GM12801 (cell line): ENCODE measurements around the gene ZDHHC9.

ENCODE experiments used
- CTCF ChIP-seq: IDR thresholded peaks from one replicate; pipeline ENCODE4 v1.5.1; 2011; ENCODE audit warnings: control low read depth; ENCODE audit not compliant: insufficient read length; ENCODE audit errors: extremely low read depth

ZDHHC9 gene

GRCh38 chrX:129843209-129843458 is 552 bp downstream of the ZDHHC9 start:
- no peak for TF ChIP-seq CTCF

DNA sequence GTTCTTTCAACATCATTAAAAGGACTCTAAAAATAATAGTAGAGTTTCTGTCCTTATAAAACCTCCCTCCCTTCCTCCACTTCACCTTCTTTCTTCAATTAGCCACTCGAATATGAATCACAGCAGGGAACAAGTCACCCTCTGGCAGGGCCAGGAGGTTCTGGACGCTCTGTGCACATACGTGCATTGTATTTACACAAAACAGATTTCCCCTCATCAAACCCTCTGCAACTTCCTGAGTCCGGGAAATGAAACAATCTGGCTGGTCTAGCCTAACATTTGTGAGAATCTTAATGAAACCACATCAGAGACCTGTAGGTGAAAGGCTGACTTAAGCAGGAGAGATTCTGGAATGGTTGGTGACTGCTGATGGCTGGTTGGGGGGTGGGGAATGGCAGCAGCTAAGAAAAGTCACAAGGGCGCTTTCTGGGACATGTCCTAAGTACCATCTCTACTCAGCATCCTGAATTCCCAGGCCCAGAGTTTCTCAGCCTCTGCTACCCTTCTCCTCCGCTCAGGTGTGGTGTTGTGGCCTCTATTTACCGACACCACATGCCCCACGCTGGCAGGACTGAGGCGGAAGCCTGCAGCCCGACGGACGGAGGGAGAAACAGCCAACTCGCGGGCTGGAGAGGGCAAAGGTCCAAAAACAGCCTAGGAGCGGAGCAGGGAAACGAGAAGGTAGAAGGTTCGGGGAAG is 1.0 kb downstream of the ZDHHC9 start:
- TF ChIP-seq CTCF, result no peak

- no peak for TF ChIP-seq CTCF
These were observed 3.3 kb downstream of the ZDHHC9 start for GRCh38 chrX:129840344-129840743.

DNA sequence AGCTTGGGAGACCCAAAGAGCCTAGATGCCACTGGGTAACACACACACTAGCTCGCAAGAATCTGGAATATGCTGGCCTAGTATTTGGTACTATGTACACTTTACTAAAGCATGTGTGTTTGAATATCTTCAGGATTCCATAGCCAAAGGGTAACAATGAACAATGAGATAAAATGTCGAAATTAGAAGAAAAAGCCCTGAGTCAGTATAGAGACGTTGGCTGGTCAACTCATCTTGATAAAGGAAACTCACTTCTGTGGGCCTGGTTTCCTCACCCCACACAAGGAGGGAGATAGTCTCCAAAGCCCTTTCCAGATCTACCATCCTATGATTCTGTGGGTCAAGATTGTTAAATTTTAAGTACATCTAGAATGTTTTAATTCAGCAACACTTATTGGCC is 6.9 kb downstream of the ZDHHC9 start:
- TF ChIP-seq CTCF, result no peak

GRCh38 chrX:129833153-129833990 is 10.3 kb downstream of the ZDHHC9 start:
- no peak for TF ChIP-seq CTCF

DNA sequence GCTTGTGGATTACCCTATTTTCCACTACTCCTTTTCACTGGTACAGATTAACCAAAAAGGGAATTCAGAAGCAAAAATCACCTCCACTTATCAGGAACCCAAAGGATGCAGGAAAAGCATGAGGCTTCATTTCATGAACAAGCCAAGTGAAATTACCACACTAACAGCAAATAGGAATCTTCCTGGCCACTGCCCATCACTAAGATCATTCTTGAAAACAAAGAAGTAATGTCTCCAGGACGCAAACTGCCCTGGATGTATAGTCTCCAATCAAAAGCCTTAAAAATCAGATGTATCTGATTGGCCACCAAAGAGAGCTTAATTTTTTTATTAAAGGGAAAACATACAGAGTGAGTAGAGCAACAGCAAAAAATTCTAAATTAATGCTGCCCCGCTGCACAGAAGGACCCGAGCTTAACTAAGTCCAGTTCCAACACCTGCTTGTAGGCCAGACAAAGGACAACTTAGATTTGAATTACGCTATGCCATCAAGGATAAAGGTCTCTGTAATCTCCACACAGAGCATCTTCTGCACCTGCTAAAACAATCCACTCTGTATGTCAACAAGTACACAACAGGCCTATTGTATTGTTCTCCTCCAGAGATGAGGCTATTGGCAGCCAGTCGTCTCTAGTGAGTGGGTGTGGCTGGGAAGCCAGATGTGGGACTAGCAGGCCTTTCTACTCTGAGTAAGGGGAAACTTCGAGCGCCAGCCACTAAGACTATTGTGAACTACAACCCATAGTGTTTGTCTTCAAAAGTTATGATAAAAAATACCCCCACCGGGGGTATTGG is 12.4 kb downstream of the ZDHHC9 start:
- TF ChIP-seq CTCF, result no peak

DNA sequence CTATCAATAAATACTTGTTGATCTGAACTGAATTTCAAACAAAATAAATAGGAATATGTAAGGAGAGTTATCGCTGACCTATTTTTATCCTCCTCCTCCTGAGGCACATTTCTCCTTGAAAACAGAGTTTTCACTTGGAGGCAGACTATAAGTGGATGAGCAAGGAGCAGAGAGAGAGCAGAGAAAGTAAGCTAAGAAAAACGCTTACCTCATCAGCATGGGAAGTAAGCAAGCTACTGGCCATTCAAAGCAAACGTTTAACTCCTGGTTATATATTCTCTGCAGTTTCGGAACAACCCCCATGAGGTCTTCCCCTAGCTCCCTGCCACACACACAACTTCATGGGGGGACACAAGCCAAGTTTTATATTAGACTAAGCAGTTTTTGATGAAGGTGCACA is 13.2 kb downstream of the ZDHHC9 start:
- TF ChIP-seq CTCF, result no peak
